SK-N-SH (cell line): ENCODE results near the gene WDR93. TPM values are rescaled to one million over a fixed set of nuclear protein-coding genes. Genes with fewer than 3 reads are reported as not detected.

Source experiments
- CTCF ChIA-PET: fragments of 300-600, 350-600 bp; formaldehyde crosslinking; extraction: SDS; loops from one replicate; lab custom pipeline; 2021; lab: Yijun Ruan, JAX
- POLR2A ChIA-PET: fragments of 350-600 bp; sonication (Branson Sonifier 250); formaldehyde crosslinking; extraction: SDS; loops from one replicate; lab custom pipeline; 2020; ENCODE audit warnings: antibody characterized with exemption, inconsistent platforms; lab: Yijun Ruan, JAX
- DNase-seq: peaks from one replicate; pipeline ENCODE4 v3.0.0; 2012
- H2AFZ ChIP-seq: fragments of 200-600 bp; sonication (generic); 2 replicates; pipeline ENCODE4 v1.8.1; 2016; ENCODE audit warnings: antibody characterized with exemption, mild to moderate bottlenecking, low read depth
- H3F3A ChIP-seq: fragments of 200-600 bp; sonication (generic); replicated peaks from 2 replicates; pipeline ENCODE3; 2016; ENCODE audit warnings: antibody characterized with exemption, mild to moderate bottlenecking; ENCODE audit not compliant: insufficient read depth
- H3K27ac ChIP-seq, 2 experiments: fragments of 200-500 bp in 1 of 2; fragments of 200-600 bp in 1 of 2; sonication (Bioruptor generic) in 1 of 2; sonication (generic), shearing (Covaris generic) in 1 of 2; 2 replicates each; pipeline versions ENCODE4 v1.5.1 to v1.6.1; 2014 to 2016; ENCODE audit warnings: low read depth in 2 of 2, inconsistent platforms in 1 of 2, low read length in 1 of 2, mild to moderate bottlenecking in 1 of 2, mixed read lengths in 1 of 2
- H3K27me3 ChIP-seq: fragments of 200-600 bp; sonication (generic), shearing (Covaris generic); 2 replicates; pipeline ENCODE4 v1.6.1; 2016; ENCODE audit warnings: mixed run types; ENCODE audit not compliant: insufficient read depth
- H3K36me3 ChIP-seq, 2 experiments: fragments of 200-500 bp in 1 of 2; fragments of 200-600 bp in 1 of 2; sonication (Bioruptor generic) in 1 of 2; sonication (generic) in 1 of 2; replicated peaks in 1 of 2; 2 replicates each; pipeline versions ENCODE3 to v1.5.1; 2014 to 2016; ENCODE audit warnings: low read length in 1 of 2, mild to moderate bottlenecking in 1 of 2; ENCODE audit not compliant: insufficient read depth in 2 of 2, control insufficient read depth in 1 of 2
- H3K4me1 ChIP-seq, 2 experiments: fragments of 200-500 bp in 1 of 2; fragments of 200-600 bp in 1 of 2; sonication (Bioruptor generic) in 1 of 2; sonication (generic), shearing (Covaris generic) in 1 of 2; 2 replicates each; pipeline versions ENCODE4 v1.5.1 to v1.6.1; 2014 to 2016; ENCODE audit warnings: low read depth in 1 of 2, low read length in 1 of 2, mixed run types in 1 of 2; ENCODE audit not compliant: insufficient read depth in 2 of 2, control insufficient read depth in 1 of 2
- H3K4me2 ChIP-seq: fragments of 200-600 bp; sonication (generic), shearing (Covaris generic); 2 replicates; pipeline ENCODE4 v1.6.1; 2017; ENCODE audit warnings: mixed run types
- H3K4me3 ChIP-seq, 2 experiments: fragments of 200-500 bp in 1 of 2; fragments of 200-600 bp in 1 of 2; sonication (Bioruptor generic) in 1 of 2; sonication (generic), shearing (Covaris generic) in 1 of 2; 2 replicates each; pipeline versions ENCODE4 v1.5.1 to v1.8.1; 2014 to 2016; ENCODE audit warnings: low read depth in 2 of 2, inconsistent platforms in 1 of 2, low read length in 1 of 2, mild to moderate bottlenecking in 1 of 2, mixed read lengths in 1 of 2, moderate library complexity in 1 of 2
- H3K79me2 ChIP-seq: fragments of 200-600 bp; sonication (generic); 2 replicates; pipeline ENCODE4 v1.8.1; 2017; ENCODE audit warnings: mild to moderate bottlenecking; ENCODE audit not compliant: insufficient read depth
- H3K9ac ChIP-seq: fragments of 200-600 bp; sonication (generic); 2 replicates; pipeline ENCODE4 v1.6.1; 2017; ENCODE audit warnings: mixed run types
- H3K9me2 ChIP-seq: fragments of 200-600 bp; sonication (generic); 2 replicates; pipeline ENCODE4 v1.6.1; 2017; ENCODE audit warnings: mixed run types
- H3K9me3 ChIP-seq: fragments of 200-600 bp; sonication (generic); 2 replicates; pipeline ENCODE4 v1.6.1; 2017; ENCODE audit warnings: mixed run types, mild to moderate bottlenecking, moderate library complexity
- H4K20me1 ChIP-seq: fragments of 200-600 bp; sonication (generic); 2 replicates; pipeline ENCODE4 v1.6.1; 2017; ENCODE audit warnings: mild to moderate bottlenecking, mixed run types; ENCODE audit not compliant: insufficient read depth
- EP300 ChIP-seq, 2 experiments: IDR thresholded peaks; 2 replicates each; pipeline versions ENCODE4 v1.4.0 to v1.6.1; 2012; ENCODE audit warnings: borderline replicate concordance in 1 of 2, low read depth in 1 of 2, low read length in 1 of 2
- FOXM1 ChIP-seq: IDR thresholded peaks from 2 replicates; pipeline ENCODE4 v1.4.0; 2012; ENCODE audit warnings: low read depth, mild to moderate bottlenecking
- GABPA ChIP-seq: IDR thresholded peaks from 2 replicates; pipeline ENCODE4 v1.4.0; 2012; ENCODE audit warnings: low read depth, mild to moderate bottlenecking
- GATA2 ChIP-seq: sonication (generic); formaldehyde crosslinking; IDR thresholded peaks from 2 replicates; pipeline ENCODE4 v1.5.0; 2020; ENCODE audit warnings: mild to moderate bottlenecking, missing genetic modification reagents
- JUND ChIP-seq: IDR thresholded peaks from 2 replicates; pipeline ENCODE4 v1.4.0; 2012
- MXI1 ChIP-seq: IDR thresholded peaks from 2 replicates; pipeline ENCODE4 v1.6.1; 2012; ENCODE audit warnings: mild to moderate bottlenecking, low read depth, low read length, improper control_type of control experiment
- NRF1 ChIP-seq: IDR thresholded peaks from 2 replicates; pipeline ENCODE4 v1.6.1; 2012; ENCODE audit warnings: low read depth, mild to moderate bottlenecking, low read length
- POLR2AphosphoS5 ChIP-seq: IDR thresholded peaks from 2 replicates; pipeline ENCODE4 v1.6.1; 2012; ENCODE audit warnings: low read depth, low read length
- RCOR1 ChIP-seq: fragments of 150-350 bp; IDR thresholded peaks from 2 replicates; pipeline ENCODE4 v1.6.1; 2017; ENCODE audit warnings: antibody characterized with exemption, low read length
- SIN3A ChIP-seq: IDR thresholded peaks from 2 replicates; pipeline ENCODE4 v1.6.1; 2012; ENCODE audit warnings: low read depth, mild to moderate bottlenecking, low read length, moderate library complexity, borderline replicate concordance
- SMC3 ChIP-seq: IDR thresholded peaks from 2 replicates; pipeline ENCODE4 v1.6.1; 2012; ENCODE audit warnings: low read depth, low read length, improper control_type of control experiment
- TAF1 ChIP-seq: IDR thresholded peaks from 2 replicates; pipeline ENCODE4 v1.6.1; 2012; ENCODE audit warnings: low read depth, mild to moderate bottlenecking, low read length, moderate library complexity, borderline replicate concordance
- TCF12 ChIP-seq: IDR thresholded peaks from 2 replicates; pipeline ENCODE4 v1.4.0; 2012
- TEAD4 ChIP-seq: IDR thresholded peaks from 2 replicates; pipeline ENCODE4 v1.4.0; 2012; ENCODE audit warnings: mild to moderate bottlenecking, borderline replicate concordance; ENCODE audit not compliant: insufficient read depth
- YY1 ChIP-seq: IDR thresholded peaks from 2 replicates; pipeline ENCODE4 v1.4.0; 2012; ENCODE audit warnings: low read depth, mild to moderate bottlenecking
- WGBS: methylation state at CpG from one replicate; pipeline ENCODE4 v1.1.6; 2017; ENCODE audit warnings: low lambda C conversion rate; 5-methylcytosine and 5-hydroxymethylcytosine counted together
- polyA plus RNA-seq, 3 experiments: library from polyadenylated mRNA; depleted of rRNA; stranded (reverse); fragments of >200 nt; gene quantifications; 2 replicates each; pipeline ENCODE4 v1.2.3, GENCODE V29; 2012
- TF ChIP-seq, protein P1 (sequence below): fragments of 150-350 bp; IDR thresholded peaks from 2 replicates; pipeline ENCODE4 v1.6.1; 2017; ENCODE audit warnings: antibody characterized with exemption, low read length, low read depth, borderline replicate concordance
- TF ChIP-seq, protein P2 (sequence below): IDR thresholded peaks from 2 replicates; pipeline ENCODE4 v1.4.0; 2012; ENCODE audit warnings: low read depth
- TF ChIP-seq, protein P3 (sequence below): IDR thresholded peaks from 2 replicates; pipeline ENCODE4 v1.6.1; 2012; ENCODE audit warnings: mild to moderate bottlenecking, low read depth, low read length, moderate library complexity
- TF ChIP-seq, protein P4 (sequence below): IDR thresholded peaks from 2 replicates; pipeline ENCODE4; 2012

WDR93 gene
- polyA plus RNA-seq, 1 of the 3 experiments (the other 2 are of a cell fraction) = 0.35 TPM

DNA sequence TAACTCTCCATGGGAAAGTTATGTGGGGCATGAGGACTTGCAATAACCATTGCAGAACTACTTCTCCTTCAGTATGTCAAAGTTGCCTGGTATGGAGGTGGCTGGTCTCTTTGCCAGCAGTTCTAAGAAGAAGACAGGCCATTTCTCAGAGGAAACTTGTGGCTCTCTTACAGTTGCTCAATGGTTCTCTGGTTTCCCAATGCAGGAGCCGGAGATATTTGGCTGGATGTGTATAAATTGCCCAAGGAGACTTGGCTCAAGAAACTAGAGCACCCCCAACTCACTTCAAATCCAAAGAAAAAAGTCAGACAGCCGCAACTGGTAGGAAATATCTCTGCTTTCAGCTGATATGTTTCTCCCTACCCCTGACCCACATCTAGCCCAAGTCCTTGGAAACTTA, 24.2 kb downstream of the WDR93 start:
- H3K9ac ChIP-seq = no peak overlapping the region
- H3K9me3 ChIP-seq = no peaks in the 10 kb centered on the region
- no peaks in the 10 kb centered on the region for H4K20me1 ChIP-seq
- no peak for DNase-seq
- H3K27me3 ChIP-seq = peaks cover 7% of the 10 kb centered on the region; the same call in 1 of the 2 replicates
- H3K9me2 ChIP-seq = 0 out of 2 replicates have a peak, but pooled peaks cover 4% of the 10 kb centered on the region
- 78% methylated on average over 2 of the region's 2 CpGs for WGBS
- ChIA-PET CTCF (no interaction called here), POLR2A (no interaction called here)
- no peaks in the 10 kb centered on the region for H3F3A ChIP-seq
- no peaks in the 10 kb centered on the region for H3K36me3 ChIP-seq
- H3K27ac ChIP-seq = no peak overlapping the region
- H3K79me2 ChIP-seq = no peaks in the 10 kb centered on the region
- TF ChIP-seq, protein P1, sequence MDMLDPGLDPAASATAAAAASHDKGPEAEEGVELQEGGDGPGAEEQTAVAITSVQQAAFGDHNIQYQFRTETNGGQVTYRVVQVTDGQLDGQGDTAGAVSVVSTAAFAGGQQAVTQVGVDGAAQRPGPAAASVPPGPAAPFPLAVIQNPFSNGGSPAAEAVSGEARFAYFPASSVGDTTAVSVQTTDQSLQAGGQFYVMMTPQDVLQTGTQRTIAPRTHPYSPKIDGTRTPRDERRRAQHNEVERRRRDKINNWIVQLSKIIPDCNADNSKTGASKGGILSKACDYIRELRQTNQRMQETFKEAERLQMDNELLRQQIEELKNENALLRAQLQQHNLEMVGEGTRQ = no peak
- TF ChIP-seq TEAD4 (no peak), MXI1 (no peak), NRF1 (no peak), RCOR1 (no peak)
- no peak overlapping the region for H2AFZ ChIP-seq
- no peak overlapping the region for H3K4me3 ChIP-seq
- H3K4me2 ChIP-seq = no peak overlapping the region
- no peaks in the 10 kb centered on the region for H3K4me1 ChIP-seq

DNA sequence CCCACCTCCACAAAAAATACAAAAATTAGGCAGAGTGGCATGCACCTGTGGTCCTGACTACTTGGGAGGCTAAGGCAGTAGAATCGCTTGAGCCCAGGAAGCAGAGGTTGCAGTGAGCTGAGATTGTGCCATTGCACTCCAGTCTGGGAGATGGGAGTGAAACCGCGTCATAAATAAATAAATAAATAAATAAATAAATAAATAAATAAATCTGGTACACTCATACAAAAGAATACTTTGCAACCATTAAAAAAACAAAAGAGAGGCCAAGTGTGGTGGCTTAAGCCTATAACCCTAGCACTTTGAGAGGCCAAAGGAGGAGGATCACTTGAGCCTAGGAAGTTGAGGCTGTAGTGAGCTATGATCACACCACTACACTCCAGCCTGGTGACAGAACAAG, 32.4 kb downstream of the WDR93 start:
- no peak overlapping the region for H3K4me3 ChIP-seq
- H4K20me1 ChIP-seq = no peaks in the 10 kb centered on the region
- H2AFZ ChIP-seq = no peak overlapping the region
- H3K36me3 ChIP-seq = no peaks in the 10 kb centered on the region
- no peak overlapping the region for H3K9ac ChIP-seq
- DNase-seq = no peak
- WGBS = 82% methylated on average over 3 of the region's 3 CpGs
- no peaks in the 10 kb centered on the region for H3F3A ChIP-seq
- no peaks in the 10 kb centered on the region for H3K4me1 ChIP-seq
- H3K27me3 ChIP-seq = peaks cover 7% of the 10 kb centered on the region; the same call in 1 of the 2 replicates
- H3K79me2 ChIP-seq = no peaks in the 10 kb centered on the region
- peaks cover 10% of the 10 kb centered on the region; the same call in 1 of the 2 replicates for H3K9me3 ChIP-seq
- no peak overlapping the region for H3K4me2 ChIP-seq
- 0 out of 2 replicates have a peak, but pooled peaks cover 4% of the 10 kb centered on the region for H3K9me2 ChIP-seq
- CTCF ChIA-PET = interaction anchor here (1.1 kb wide), 1 partner anchor 50 kb away, joined by 3 read pairs; no protein-coding TSS in a partner anchor
- no peak overlapping the region for H3K27ac ChIP-seq
- POLR2A ChIA-PET = no interaction called here
- TF ChIP-seq TCF12 = no peak
- TF ChIP-seq RCOR1 = no peak
- TF ChIP-seq GATA2 (CRISPR knock-in tag) = no peak
- TF ChIP-seq, protein P2, sequence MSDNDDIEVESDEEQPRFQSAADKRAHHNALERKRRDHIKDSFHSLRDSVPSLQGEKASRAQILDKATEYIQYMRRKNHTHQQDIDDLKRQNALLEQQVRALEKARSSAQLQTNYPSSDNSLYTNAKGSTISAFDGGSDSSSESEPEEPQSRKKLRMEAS = no peak
- TF ChIP-seq YY1 = no peak
- TF ChIP-seq, protein P1 = no peak
- no peak for TF ChIP-seq POLR2AphosphoS5
- TF ChIP-seq TAF1 = no peak
- no peak for TF ChIP-seq SMC3
- TF ChIP-seq JUND = no peak
- TF ChIP-seq EP300 (IDR thresholded peaks at IDR 0.05; ENCODE audit: borderline replicate concordance in 1 of 2, low read depth in 1 of 2, low read length in 1 of 2) = no peak
- TF ChIP-seq, protein P3, sequence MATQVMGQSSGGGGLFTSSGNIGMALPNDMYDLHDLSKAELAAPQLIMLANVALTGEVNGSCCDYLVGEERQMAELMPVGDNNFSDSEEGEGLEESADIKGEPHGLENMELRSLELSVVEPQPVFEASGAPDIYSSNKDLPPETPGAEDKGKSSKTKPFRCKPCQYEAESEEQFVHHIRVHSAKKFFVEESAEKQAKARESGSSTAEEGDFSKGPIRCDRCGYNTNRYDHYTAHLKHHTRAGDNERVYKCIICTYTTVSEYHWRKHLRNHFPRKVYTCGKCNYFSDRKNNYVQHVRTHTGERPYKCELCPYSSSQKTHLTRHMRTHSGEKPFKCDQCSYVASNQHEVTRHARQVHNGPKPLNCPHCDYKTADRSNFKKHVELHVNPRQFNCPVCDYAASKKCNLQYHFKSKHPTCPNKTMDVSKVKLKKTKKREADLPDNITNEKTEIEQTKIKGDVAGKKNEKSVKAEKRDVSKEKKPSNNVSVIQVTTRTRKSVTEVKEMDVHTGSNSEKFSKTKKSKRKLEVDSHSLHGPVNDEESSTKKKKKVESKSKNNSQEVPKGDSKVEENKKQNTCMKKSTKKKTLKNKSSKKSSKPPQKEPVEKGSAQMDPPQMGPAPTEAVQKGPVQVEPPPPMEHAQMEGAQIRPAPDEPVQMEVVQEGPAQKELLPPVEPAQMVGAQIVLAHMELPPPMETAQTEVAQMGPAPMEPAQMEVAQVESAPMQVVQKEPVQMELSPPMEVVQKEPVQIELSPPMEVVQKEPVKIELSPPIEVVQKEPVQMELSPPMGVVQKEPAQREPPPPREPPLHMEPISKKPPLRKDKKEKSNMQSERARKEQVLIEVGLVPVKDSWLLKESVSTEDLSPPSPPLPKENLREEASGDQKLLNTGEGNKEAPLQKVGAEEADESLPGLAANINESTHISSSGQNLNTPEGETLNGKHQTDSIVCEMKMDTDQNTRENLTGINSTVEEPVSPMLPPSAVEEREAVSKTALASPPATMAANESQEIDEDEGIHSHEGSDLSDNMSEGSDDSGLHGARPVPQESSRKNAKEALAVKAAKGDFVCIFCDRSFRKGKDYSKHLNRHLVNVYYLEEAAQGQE = no peak
- no peak for TF ChIP-seq TEAD4
- TF ChIP-seq, protein P4, sequence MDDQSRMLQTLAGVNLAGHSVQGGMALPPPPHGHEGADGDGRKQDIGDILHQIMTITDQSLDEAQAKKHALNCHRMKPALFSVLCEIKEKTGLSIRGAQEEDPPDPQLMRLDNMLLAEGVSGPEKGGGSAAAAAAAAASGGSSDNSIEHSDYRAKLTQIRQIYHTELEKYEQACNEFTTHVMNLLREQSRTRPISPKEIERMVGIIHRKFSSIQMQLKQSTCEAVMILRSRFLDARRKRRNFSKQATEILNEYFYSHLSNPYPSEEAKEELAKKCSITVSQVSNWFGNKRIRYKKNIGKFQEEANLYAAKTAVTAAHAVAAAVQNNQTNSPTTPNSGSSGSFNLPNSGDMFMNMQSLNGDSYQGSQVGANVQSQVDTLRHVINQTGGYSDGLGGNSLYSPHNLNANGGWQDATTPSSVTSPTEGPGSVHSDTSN = no peak
- no peak for TF ChIP-seq NRF1
- TF ChIP-seq FOXM1 = no peak
- TF ChIP-seq GABPA = no peak
- TF ChIP-seq SIN3A = no peak
